CD4-positive, alpha-beta T cell treated with Interleukin-6 at 100 ng/mL for 8 hours (primary cell): ENCODE data around the gene CLEC16A.
A peak's percentile ranks its signal among the peaks of the same experiment; 100 is the strongest.

Source experiments
- DNase-seq: peaks from one replicate; pipeline ENCODE4 v3.0.0-alpha.2; 2020; ENCODE audit warnings: mixed read lengths, low spot score

Gene CLEC16A

GRCh38 chr16:11038777-11039176 lies 94.4 kb downstream of the CLEC16A start:
- DNase-seq: no peak

- DNase-seq: no peak
These were observed 95.4 kb downstream of the CLEC16A start for GRCh38 chr16:11039726-11040125.

- no peak for DNase-seq
These were observed 97.8 kb downstream of the CLEC16A start for GRCh38 chr16:11042191-11042590.

- DNase-seq: no peak
These were observed 101.1 kb downstream of the CLEC16A start for GRCh38 chr16:11045441-11045840.

GRCh38 chr16:11045846-11046245 lies 101.5 kb downstream of the CLEC16A start:
- no peak for DNase-seq

GRCh38 chr16:11046382-11046931 lies 102.1 kb downstream of the CLEC16A start:
- no peak for DNase-seq

GRCh38 chr16:11047057-11047456 lies 102.7 kb downstream of the CLEC16A start:
- no peak for DNase-seq

- DNase-seq: no peak
These were observed 103.8 kb downstream of the CLEC16A start for GRCh38 chr16:11047939-11048800.

- DNase-seq: no peak
These were observed 105.2 kb downstream of the CLEC16A start for GRCh38 chr16:11049396-11050059.

GRCh38 chr16:11050536-11050935 lies 106.2 kb downstream of the CLEC16A start:
- no peak for DNase-seq

- DNase-seq: no peak
These were observed 106.6 kb downstream of the CLEC16A start for GRCh38 chr16:11050944-11051343.

- DNase-seq: no peak
These were observed 107.1 kb downstream of the CLEC16A start for GRCh38 chr16:11051430-11051829.

- peak; percentile 12 for DNase-seq
These were observed 107.8 kb downstream of the CLEC16A start for GRCh38 chr16:11051879-11052808.

GRCh38 chr16:11053916-11054460 lies 109.6 kb downstream of the CLEC16A start:
- no peak for DNase-seq

GRCh38 chr16:11056090-11056992 lies 112.0 kb downstream of the CLEC16A start:
- no peak for DNase-seq

GRCh38 chr16:11056993-11057649 lies 112.8 kb downstream of the CLEC16A start:
- no peak for DNase-seq

GRCh38 chr16:11057711-11058345 lies 113.5 kb downstream of the CLEC16A start:
- no peak for DNase-seq

GRCh38 chr16:11058832-11059231 lies 114.5 kb downstream of the CLEC16A start:
- no peak for DNase-seq

GRCh38 chr16:11059588-11059987 lies 115.2 kb downstream of the CLEC16A start:
- DNase-seq: no peak

- DNase-seq: no peak
These were observed 116.0 kb downstream of the CLEC16A start for GRCh38 chr16:11060364-11060763.
